ENCODE measurements around the gene CDRT4. TPM values are rescaled to one million over a fixed set of nuclear protein-coding genes. Genes with fewer than 3 reads are reported as not detected.

CDRT4 gene
- 10 to 100 TPM in 2 of 3 donors, 1 to 10 TPM in 1; 5.5 to 14.0 (median 11.8) TPM for total RNA-seq
- total RNA-seq (2013): 3.7 TPM

DNA sequence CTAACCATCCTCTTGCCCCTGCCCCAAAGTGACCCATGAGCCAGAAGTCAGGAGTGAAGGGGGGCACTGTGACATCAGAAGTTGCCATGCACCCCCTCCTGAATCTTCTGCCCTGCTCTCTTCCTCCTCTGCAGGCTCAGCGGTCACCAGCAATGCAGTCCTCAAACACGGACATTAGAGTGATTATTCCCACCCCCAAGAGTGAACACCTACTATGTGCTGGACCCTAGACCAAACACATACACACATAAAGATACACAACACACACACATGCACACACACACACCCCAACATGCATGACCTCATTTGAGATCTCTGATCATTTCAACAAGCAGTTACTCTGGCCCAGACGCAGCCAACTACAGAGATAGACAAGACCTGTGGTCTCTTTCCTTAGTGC is at the start of gene CDRT4:
Gene CDRT4, minus strand, starts transcription at position 30 of the 400 bp plus-strand sequence. CDS start 27,383 bp downstream, outside the sequence.
- TF ChIP-seq, protein P1, sequence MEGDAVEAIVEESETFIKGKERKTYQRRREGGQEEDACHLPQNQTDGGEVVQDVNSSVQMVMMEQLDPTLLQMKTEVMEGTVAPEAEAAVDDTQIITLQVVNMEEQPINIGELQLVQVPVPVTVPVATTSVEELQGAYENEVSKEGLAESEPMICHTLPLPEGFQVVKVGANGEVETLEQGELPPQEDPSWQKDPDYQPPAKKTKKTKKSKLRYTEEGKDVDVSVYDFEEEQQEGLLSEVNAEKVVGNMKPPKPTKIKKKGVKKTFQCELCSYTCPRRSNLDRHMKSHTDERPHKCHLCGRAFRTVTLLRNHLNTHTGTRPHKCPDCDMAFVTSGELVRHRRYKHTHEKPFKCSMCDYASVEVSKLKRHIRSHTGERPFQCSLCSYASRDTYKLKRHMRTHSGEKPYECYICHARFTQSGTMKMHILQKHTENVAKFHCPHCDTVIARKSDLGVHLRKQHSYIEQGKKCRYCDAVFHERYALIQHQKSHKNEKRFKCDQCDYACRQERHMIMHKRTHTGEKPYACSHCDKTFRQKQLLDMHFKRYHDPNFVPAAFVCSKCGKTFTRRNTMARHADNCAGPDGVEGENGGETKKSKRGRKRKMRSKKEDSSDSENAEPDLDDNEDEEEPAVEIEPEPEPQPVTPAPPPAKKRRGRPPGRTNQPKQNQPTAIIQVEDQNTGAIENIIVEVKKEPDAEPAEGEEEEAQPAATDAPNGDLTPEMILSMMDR (IDR thresholded peaks at IDR 0.05): no peak
- intact Hi-C loops (cut with micrococcal nuclease): no loop called here
- H3K4me1 Mint-ChIP-seq: no peaks in the 10 kb centered on the region
- H3K9me3 ChIP-seq (ENCODE audit: control insufficient read depth, insufficient read depth, low read length): no peaks in the 10 kb centered on the region
- no peaks in the 10 kb centered on the region for H3K4me1 ChIP-seq (ENCODE audit: control insufficient read depth, insufficient read depth, low read length)
- no peak within 1 kb of the TSS for H3K4me3 Mint-ChIP-seq
- H3K36me3 Mint-ChIP-seq: no peaks in the 10 kb centered on the region
- no peaks in the 10 kb centered on the region for H3K9me3 Mint-ChIP-seq
- H3K27ac Mint-ChIP-seq: no peak within 1 kb of the TSS
- no peaks in the 10 kb centered on the region for H3K36me3 ChIP-seq (ENCODE audit: control insufficient read depth, insufficient read depth, low read length)
- ATAC-seq: no peak
- H3K27me3 ChIP-seq (ENCODE audit: control insufficient read depth, insufficient read depth, low read length): no peaks in the 10 kb centered on the region
- H3K4me3 ChIP-seq (ENCODE audit: low read length): no peak within 1 kb of the TSS
- no peak for DNase-seq
- H3K27ac ChIP-seq (ENCODE audit: low read length): no peak within 1 kb of the TSS
- no peaks in the 10 kb centered on the region for H3K27me3 Mint-ChIP-seq (ENCODE audit: low read depth in 2 of 2)
- WGBS (ENCODE audit: insufficient coverage): 59% methylated on average over 3 of the region's 3 CpGs

DNA sequence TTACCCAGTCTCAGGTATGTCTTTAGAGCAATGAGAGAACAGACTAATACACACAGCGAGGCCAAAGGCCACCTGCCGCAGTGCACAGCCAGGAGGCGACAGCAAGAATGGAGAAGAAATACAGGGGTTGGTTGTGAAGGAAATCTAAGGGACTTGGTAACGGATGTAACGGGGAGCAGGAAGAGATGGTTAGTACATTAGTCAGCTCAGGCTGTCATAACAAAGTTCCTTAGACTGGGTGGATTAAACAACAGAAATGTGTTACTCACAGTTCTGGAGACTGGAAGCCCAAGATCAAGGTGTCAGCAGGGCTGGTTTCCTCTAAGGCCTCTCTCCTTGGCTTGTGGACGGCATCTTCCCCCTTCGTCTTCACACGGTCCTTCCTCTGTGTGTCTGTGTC is 48.7 kb upstream of the CDRT4 start:
- no peak overlapping the region for H3K27ac ChIP-seq (ENCODE audit: low read length)
- Mint-ChIP-seq H3K27me3 (ENCODE audit: low read depth in 2 of 2) (no peaks in the 10 kb centered on the region), H3K27ac (no peak overlapping the region), H3K9me3 (no peaks in the 10 kb centered on the region), H3K4me3 (no peak overlapping the region), H3K36me3 (no peaks in the 10 kb centered on the region), H3K4me1 (peaks cover 0 to 15% of the 10 kb centered on the region in 2 donors)
- 98% methylated on average over 8 of the region's 8 CpGs for WGBS (ENCODE audit: insufficient coverage)
- H3K27me3 ChIP-seq (ENCODE audit: control insufficient read depth, insufficient read depth, low read length): no peaks in the 10 kb centered on the region
- no peak overlapping the region for H3K4me3 ChIP-seq (ENCODE audit: low read length)
- H3K36me3 ChIP-seq (ENCODE audit: control insufficient read depth, insufficient read depth, low read length): peaks cover 11% of the 10 kb centered on the region
- DNase-seq (no peak), ATAC-seq (no peak)
- TF ChIP-seq, protein P1 (IDR thresholded peaks at IDR 0.05): no peak
- no peaks in the 10 kb centered on the region for H3K4me1 ChIP-seq (ENCODE audit: control insufficient read depth, insufficient read depth, low read length)
- intact Hi-C loops (cut with micrococcal nuclease): no loop called here
- no peaks in the 10 kb centered on the region for H3K9me3 ChIP-seq (ENCODE audit: control insufficient read depth, insufficient read depth, low read length)

DNA sequence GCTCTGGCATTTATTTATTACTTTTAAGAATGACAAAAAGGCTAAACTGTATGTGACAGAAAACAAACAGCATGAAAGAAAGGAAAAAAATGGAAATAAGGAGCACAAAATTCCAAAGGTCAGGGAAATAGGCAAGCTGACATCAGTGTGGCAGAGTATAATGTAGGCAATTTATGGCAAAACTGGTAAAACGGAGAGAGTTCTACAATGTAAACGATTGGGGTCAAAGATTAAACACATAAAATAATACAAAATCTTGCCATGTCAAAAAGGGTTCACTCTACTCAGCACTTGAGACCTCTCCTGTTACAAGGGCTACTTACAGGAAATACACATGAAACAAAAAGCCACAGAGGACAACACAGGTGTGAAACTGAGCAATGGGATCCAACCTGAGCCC is 47.0 kb upstream of the CDRT4 start:
- peaks cover 0 to 19% of the 10 kb centered on the region in 2 donors for H3K4me1 Mint-ChIP-seq
- no peaks in the 10 kb centered on the region for H3K36me3 Mint-ChIP-seq
- DNase-seq (no peak), ATAC-seq (no peak)
- no peaks in the 10 kb centered on the region for H3K9me3 ChIP-seq (ENCODE audit: control insufficient read depth, insufficient read depth, low read length)
- intact Hi-C loops (cut with micrococcal nuclease): no loop called here
- no peak overlapping the region for H3K27ac ChIP-seq (ENCODE audit: low read length)
- H3K27me3 Mint-ChIP-seq (ENCODE audit: low read depth in 2 of 2): no peaks in the 10 kb centered on the region
- H3K27me3 ChIP-seq (ENCODE audit: control insufficient read depth, insufficient read depth, low read length): no peaks in the 10 kb centered on the region
- WGBS (ENCODE audit: insufficient coverage): 100% methylated on average over 2 of the region's 2 CpGs
- TF ChIP-seq, protein P1 (IDR thresholded peaks at IDR 0.05): no peak
- H3K36me3 ChIP-seq (ENCODE audit: control insufficient read depth, insufficient read depth, low read length): peaks cover 11% of the 10 kb centered on the region
- no peak overlapping the region for H3K27ac Mint-ChIP-seq
- H3K4me3 Mint-ChIP-seq: no peak overlapping the region
- H3K4me3 ChIP-seq (ENCODE audit: low read length): no peak overlapping the region
- H3K4me1 ChIP-seq (ENCODE audit: control insufficient read depth, insufficient read depth, low read length): no peaks in the 10 kb centered on the region
- no peaks in the 10 kb centered on the region for H3K9me3 Mint-ChIP-seq

DNA sequence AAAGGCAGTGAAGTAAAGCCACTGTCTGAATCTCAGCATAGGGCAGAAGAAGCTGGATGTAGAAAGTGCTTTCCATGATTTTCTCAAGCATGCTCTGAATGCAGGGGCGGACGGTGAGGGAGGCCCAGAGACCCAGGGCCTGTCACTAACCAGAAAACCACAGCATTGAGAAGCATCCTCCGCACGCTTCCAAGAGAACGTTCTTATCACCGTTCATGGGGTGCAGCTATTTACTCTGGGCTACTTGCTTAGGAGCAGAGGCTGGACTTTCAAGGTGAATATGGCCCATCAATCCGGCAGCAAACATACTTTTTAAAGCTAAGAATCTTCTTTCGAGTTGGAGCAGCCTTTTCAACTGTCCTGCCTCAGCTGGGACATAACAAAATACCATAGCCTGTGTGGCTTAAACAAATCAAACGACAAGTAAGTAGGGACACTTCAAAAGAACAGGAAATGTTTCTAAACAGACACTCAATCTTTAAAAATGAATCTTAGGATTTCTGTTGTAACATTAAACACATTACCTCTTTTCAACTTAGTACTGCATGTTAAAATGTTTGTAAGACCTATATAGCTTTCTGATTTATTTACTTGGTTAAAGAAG is 46.5 kb upstream of the CDRT4 start:
- Mint-ChIP-seq H3K4me3 (no peak overlapping the region), H3K36me3 (no peaks in the 10 kb centered on the region), H3K9me3 (no peaks in the 10 kb centered on the region), H3K4me1 (peaks cover 0 to 18% of the 10 kb centered on the region in 2 donors), H3K27ac (no peak overlapping the region), H3K27me3 (ENCODE audit: low read depth in 2 of 2) (no peaks in the 10 kb centered on the region)
- intact Hi-C loops (cut with micrococcal nuclease): no loop called here
- Histone ChIP-seq H3K36me3 (ENCODE audit: control insufficient read depth, insufficient read depth, low read length) (peaks cover 11% of the 10 kb centered on the region), H3K27me3 (ENCODE audit: control insufficient read depth, insufficient read depth, low read length) (no peaks in the 10 kb centered on the region), H3K9me3 (ENCODE audit: control insufficient read depth, insufficient read depth, low read length) (no peaks in the 10 kb centered on the region), H3K4me1 (ENCODE audit: control insufficient read depth, insufficient read depth, low read length) (no peaks in the 10 kb centered on the region), H3K4me3 (ENCODE audit: low read length) (no peak overlapping the region), H3K27ac (ENCODE audit: low read length) (no peak overlapping the region)
- WGBS (ENCODE audit: insufficient coverage): 83% methylated on average over 9 of the region's 9 CpGs
- no peak for DNase-seq
- ATAC-seq: no peak
- TF ChIP-seq, protein P1 (IDR thresholded peaks at IDR 0.05): no peak
